Cardiac muscle cell (in vitro differentiated cells and primary cell): ENCODE measurements around the gene NUDT9. TPM values are rescaled to one million over a fixed set of nuclear protein-coding genes. Genes with fewer than 3 reads are reported as not detected.
"Not testable (repeated sequence)": the region's sequence is repeated elsewhere in the genome, so short reads cannot be mapped to it uniquely, and the experiment has no call there.

Experiments used
- DNase-seq, 2 donors: peaks; one replicate each; pipeline versions ENCODE4 v3.0.0 to v3.0.0-alpha.2; 2010 to 2017; ENCODE audit warnings: low read depth in 1 of 2, low spot score in 1 of 2
- H3K27ac ChIP-seq: fragments of 200-600 bp; sonication (generic); 2 replicates; pipeline ENCODE4 v1.5.1; 2016
- H3K27me3 ChIP-seq: fragments of 200-600 bp; sonication (generic); 2 replicates; pipeline ENCODE4 v1.6.0; 2016; ENCODE audit warnings: control low read depth
- H3K36me3 ChIP-seq: fragments of 200-600 bp; sonication (generic); 2 replicates; pipeline ENCODE4 v1.5.1; 2016; ENCODE audit warnings: control low read depth
- H3K4me1 ChIP-seq: fragments of 200-600 bp; sonication (generic); 2 replicates; pipeline ENCODE4 v1.8.1; 2017; ENCODE audit warnings: low read depth, mild to moderate bottlenecking, mixed run types
- H3K4me3 ChIP-seq: fragments of 200-600 bp; sonication (generic); 2 replicates; pipeline ENCODE4 v1.5.1; 2016; ENCODE audit warnings: mild to moderate bottlenecking
- H3K9me3 ChIP-seq: fragments of 200-600 bp; sonication (generic); 2 replicates; pipeline ENCODE4 v1.5.1; 2017; ENCODE audit warnings: low read depth, mild to moderate bottlenecking, control low read depth
- polyA plus RNA-seq: library from polyadenylated mRNA; unstranded; fragments of >200 nt; fragmentation: Nextera tagmentation; extraction: Ambion mirVana; gene quantifications from 2 replicates; pipeline ENCODE4 v1.2.1, GENCODE V29; 2016
- total RNA-seq: library from RNA; depleted of rRNA; stranded (reverse); fragments of >200 nt; gene quantifications from 2 replicates; pipeline ENCODE4 v1.2.3, GENCODE V29; 2016
- TF ChIP-seq, protein P1 (sequence below): IDR thresholded peaks from 2 replicates; pipeline ENCODE4 v1.5.1; 2012; ENCODE audit warnings: low read depth, mild to moderate bottlenecking, low read length

Gene NUDT9
- total and polyA plus RNA-seq, 2 experiments from 2014 or later: 21.8 to 41.6 TPM

DNA sequence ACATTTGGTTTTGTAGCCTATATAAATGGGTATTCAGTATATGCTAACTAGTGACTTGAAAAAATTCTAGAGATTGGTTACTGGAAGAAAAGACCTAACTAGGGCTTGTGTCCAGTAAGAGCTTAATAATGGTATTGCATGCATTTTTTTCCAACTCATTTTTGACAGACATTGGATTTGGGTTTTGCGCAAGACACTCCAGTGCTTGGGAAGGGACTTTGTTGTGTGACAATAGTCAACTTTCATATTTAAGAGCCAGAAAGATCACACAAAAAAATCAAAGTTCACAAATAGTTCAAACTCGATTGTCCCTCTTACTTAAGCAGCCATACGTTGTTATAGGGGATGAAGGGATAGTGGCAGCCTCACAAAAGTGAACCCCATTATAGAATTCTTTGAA, 30.2 kb upstream of the NUDT9 start:
- no peak overlapping the region for H3K27ac ChIP-seq
- no peak for DNase-seq
- no peaks in the 10 kb centered on the region for H3K4me1 ChIP-seq
- TF ChIP-seq, protein P1, sequence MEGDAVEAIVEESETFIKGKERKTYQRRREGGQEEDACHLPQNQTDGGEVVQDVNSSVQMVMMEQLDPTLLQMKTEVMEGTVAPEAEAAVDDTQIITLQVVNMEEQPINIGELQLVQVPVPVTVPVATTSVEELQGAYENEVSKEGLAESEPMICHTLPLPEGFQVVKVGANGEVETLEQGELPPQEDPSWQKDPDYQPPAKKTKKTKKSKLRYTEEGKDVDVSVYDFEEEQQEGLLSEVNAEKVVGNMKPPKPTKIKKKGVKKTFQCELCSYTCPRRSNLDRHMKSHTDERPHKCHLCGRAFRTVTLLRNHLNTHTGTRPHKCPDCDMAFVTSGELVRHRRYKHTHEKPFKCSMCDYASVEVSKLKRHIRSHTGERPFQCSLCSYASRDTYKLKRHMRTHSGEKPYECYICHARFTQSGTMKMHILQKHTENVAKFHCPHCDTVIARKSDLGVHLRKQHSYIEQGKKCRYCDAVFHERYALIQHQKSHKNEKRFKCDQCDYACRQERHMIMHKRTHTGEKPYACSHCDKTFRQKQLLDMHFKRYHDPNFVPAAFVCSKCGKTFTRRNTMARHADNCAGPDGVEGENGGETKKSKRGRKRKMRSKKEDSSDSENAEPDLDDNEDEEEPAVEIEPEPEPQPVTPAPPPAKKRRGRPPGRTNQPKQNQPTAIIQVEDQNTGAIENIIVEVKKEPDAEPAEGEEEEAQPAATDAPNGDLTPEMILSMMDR: no peak
- H3K4me3 ChIP-seq: no peak overlapping the region
- H3K27me3 ChIP-seq: no peaks in the 10 kb centered on the region
- H3K9me3 ChIP-seq: no peaks in the 10 kb centered on the region
- no peaks in the 10 kb centered on the region for H3K36me3 ChIP-seq

DNA sequence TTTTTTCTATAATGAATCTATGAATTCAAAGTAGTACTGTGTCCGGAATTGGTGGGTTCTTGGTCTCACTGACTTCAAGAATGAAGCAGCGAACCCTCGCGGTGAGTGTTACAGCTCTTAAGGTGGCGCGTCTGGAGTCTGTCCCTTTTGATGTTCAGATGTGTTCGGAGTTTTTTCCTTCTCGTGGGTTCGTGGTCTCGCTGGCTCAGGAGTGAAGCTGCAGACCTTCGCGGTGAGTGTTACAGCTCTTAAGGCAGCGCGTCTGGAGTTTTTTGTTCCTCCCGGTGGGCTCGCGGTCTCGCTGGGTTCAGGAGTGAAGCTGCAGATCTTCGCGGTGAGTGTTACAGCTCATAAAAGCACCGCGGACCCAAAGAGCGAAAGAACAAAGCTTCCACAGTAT, 27.3 kb upstream of the NUDT9 start:
- not testable (repeated sequence) for H3K36me3 ChIP-seq, DNase-seq, H3K9me3 ChIP-seq, H3K4me1 ChIP-seq, H3K27me3 ChIP-seq, H3K4me3 ChIP-seq, H3K27ac ChIP-seq

DNA sequence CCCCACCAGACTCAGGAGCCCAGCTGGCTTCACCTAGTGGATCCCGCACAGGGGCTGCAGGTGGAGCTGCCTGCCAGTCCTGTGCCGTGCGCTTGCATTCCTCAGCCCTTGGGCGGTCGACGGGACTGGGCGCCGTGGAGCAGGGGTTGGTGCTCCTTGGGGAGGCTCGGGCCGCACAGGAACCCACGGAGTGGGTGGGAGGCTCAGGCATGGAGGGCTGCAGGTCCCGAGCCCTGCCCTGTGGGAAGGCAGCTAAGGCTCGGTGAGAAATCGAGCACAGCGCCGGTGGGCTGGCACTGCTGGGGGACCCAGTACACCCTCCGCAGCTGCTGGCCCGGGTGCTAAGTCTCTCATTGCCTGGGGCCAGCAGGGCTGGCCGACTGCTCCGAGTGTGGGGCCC, 26.5 kb upstream of the NUDT9 start:
- H3K36me3 ChIP-seq, DNase-seq, H3K9me3 ChIP-seq, H3K4me3 ChIP-seq, H3K4me1 ChIP-seq, H3K27me3 ChIP-seq, H3K27ac ChIP-seq: not testable (repeated sequence)

DNA sequence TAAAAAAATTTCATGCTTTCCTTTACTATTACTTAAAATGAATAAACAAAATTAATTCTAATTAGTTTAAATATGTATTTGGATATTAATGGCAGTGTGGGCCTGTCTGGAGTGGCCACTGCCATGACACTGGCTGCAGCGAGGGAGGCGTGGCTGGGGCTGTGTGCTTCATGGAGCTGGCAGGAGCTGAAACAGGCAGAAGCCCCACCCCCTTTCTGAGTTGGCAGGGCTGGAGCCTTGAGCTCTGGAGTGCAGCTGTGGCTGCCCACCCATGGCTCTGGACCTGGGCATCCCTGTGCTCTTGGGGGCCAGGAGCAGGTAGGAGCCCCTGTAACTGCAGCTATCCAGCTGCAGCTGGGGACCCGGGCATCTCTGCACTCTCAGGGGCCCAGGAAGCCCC, 23.2 kb upstream of the NUDT9 start:
- Histone ChIP-seq H3K9me3 (no peaks in the 10 kb centered on the region), H3K36me3 (no peaks in the 10 kb centered on the region), H3K4me1 (no peaks in the 10 kb centered on the region), H3K4me3 (no peak overlapping the region), H3K27ac (no peak overlapping the region), H3K27me3 (no peaks in the 10 kb centered on the region)
- DNase-seq: peak in 1 of 2 donors; percentile 34
- TF ChIP-seq, protein P1: no peak

DNA sequence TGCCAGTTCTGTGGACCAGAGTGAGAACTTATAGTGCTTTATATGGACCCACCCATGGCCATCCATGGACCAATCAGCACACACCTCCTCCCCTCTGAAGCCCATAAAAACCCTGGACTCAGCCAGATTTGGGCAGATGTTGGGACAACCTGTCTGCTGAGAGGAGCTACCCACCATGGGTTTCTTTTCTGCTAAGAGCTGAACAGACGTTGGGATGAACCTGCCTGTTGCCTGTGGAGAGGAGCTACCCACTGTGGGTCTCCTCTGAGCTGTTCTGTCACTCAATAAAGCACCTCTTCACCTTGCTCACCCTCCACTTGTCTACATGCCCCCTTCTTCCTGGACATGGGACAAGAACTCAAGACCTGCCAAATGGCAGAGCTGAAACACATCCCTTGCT, 22.4 kb upstream of the NUDT9 start:
- H3K27ac ChIP-seq: no peak overlapping the region

DNA sequence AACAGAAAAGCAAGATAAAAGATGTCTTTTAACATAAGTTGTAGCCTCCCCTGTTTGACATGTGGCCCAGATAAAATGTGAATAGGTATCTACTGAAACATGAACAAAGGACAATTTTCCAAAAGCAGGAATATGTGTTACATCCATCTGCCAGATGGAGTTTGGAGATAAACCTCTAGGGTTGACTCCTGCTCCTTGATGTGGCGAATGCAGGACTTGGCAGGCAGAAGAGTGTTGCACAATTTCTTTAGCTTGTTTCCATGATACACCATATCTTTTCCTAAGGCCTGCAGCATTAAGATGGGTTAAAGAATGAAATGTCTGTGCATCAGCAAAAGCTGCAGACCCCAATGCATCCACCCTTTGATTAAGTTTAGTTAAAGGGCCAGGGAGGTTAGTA, 18.6 kb upstream of the NUDT9 start:
- not testable (repeated sequence) for H3K4me1 ChIP-seq, H3K27me3 ChIP-seq, H3K36me3 ChIP-seq, H3K27ac ChIP-seq, H3K4me3 ChIP-seq, H3K9me3 ChIP-seq
- peak in 1 of 2 donors; percentile 70 for DNase-seq

More for the DNA sequence above, 22.4 kb upstream of the NUDT9 start:
- TF ChIP-seq, protein P1: no peak
- Histone ChIP-seq H3K4me1 (no peaks in the 10 kb centered on the region), H3K27me3 (no peaks in the 10 kb centered on the region), H3K4me3 (no peak overlapping the region), H3K36me3 (no peaks in the 10 kb centered on the region), H3K9me3 (no peaks in the 10 kb centered on the region)
- DNase-seq: no peak

DNA sequence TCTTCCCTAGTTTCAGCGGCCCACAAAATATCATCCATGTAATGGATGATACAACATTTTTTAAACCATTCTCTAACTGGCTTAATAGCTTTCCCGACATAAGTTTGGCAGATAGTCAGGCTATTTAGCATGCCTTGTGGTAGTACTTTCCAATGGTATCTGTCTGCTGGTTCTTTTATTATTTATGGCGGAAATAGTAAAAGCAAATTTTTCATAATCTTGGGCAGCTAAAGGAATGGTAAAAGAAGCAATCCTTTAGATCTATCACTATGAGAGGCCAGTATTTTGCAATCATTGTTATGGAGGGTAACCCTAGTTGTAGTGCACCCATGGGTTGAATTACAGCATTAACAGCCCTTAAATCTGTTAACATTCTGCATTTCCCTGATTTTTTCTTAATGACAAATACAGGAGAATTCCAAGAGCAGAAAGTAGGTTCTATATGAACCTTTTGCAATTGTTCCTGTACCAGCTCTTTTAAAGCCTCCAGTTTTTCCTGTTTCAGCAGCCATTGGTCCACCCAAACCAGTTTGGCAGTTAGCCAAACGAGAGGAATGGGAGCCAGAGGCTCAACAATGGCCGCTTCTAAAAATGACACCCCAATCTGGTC, 17.1 kb upstream of the NUDT9 start:
- DNase-seq: no peak
- Histone ChIP-seq H3K27ac (no peak overlapping the region), H3K4me1 (peaks cover 2% of the 10 kb centered on the region), H3K9me3 (no peaks in the 10 kb centered on the region), H3K4me3 (no peak overlapping the region), H3K36me3 (no peaks in the 10 kb centered on the region), H3K27me3 (no peaks in the 10 kb centered on the region)
- TF ChIP-seq, protein P1: no peak
